HG03064 (cell line): Measurements from ENCODE around the gene IRF3.
A peak's percentile ranks its signal among the peaks of the same experiment; 100 is the strongest.
"Not testable (repeated sequence)": the region's sequence is repeated elsewhere in the genome, so short reads cannot be mapped to it uniquely, and the experiment has no call there.

Experiments used
- ATAC-seq: cut with Tn5 transposase; IDR thresholded peaks from one replicate; pipeline ENCODE4 v1.9.1; 2021; ENCODE audit warnings: low read depth; ENCODE audit not compliant: unreplicated experiment

Gene IRF3

GRCh38 chr19:49651820-49652550 is 13.7 kb downstream of the IRF3 start:
- ATAC-seq = no peak

GRCh38 chr19:49651029-49651819 is 14.4 kb downstream of the IRF3 start:
- no peak for ATAC-seq

GRCh38 chr19:49646586-49646985 is 19.1 kb downstream of the IRF3 start:
- ATAC-seq = no peak

DNA sequence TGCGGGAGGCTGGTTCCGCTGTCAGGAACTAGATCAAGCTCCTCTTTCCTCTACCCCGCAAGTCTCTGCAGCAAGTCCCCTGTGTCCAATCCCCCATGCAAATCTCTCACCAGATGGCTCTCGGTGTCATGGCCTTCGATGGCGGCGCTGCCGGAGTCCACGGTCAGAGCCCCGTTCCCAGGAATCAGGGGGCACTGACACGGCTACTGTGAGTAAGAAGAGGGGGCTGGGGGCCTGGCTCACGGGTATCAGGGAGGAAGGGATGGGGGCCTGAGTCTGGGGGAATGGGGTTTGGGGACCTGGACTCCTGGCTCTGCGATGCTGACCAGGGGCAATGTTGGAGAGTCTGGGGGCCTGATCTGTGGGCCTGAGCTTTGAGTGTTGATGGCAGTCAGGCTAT is 19.7 kb downstream of the IRF3 start:
- ATAC-seq = no peak

- no peak for ATAC-seq
These were observed 20.1 kb downstream of the IRF3 start for GRCh38 chr19:49645592-49645991.

DNA sequence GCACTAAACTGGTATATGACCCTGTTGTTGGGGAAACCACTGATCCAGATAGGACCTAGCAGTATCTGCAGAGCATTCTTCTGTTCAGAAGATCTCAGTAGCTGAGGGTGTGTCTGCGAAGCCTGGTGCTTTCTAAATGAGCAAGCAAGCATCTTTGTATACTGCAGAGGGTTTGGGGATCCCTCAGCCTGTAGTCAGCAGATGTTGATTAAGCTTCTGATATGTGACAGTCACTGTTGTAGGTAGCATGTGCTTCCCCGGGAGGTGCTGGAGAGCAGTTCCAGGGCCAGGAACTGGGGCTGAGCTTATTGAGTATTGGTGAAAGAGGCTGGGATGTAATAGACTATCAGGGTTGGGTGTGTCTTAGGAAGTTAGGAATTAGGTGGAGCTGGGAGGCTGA is 22.2 kb downstream of the IRF3 start:
- ATAC-seq = no peak

DNA sequence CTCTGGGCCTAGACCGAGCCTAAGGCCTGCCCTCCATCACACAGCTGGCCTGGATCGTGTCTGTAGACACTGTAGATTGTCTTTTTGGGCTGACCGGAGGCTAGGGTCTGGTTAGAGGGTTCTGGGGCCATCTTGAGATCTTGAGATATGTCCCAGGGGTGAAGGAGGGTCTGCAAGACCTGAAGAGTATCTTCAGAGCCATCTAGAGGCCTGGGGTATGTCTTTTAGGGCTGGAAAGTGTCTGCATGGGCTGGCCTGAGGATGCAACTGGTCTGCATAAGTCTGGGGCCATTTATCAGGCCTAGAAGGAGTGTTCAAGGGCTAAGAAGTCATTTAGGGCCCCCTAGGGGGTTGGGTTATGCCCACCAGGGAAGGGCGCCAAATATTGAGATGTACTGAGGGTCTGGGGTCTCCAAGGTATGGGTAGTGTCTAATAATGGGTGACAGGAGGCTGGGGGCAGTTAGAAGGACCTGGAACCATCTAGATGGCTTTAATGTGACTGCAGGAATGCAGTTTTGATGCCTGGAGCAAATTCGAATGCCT is 23.1 kb downstream of the IRF3 start:
- no peak for ATAC-seq

- peak; percentile 53 for ATAC-seq
These were observed 23.8 kb downstream of the IRF3 start, which contains the start of gene SCAF1 for GRCh38 chr19:49641688-49642491. Gene SCAF1 (plus strand): TSS chr19:49642209. CDS start chr19:49645027, 2,818 bp downstream.

GRCh38 chr19:49640113-49640898 is 25.4 kb downstream of the IRF3 start, which contains the start of gene RRAS:
Gene RRAS (minus strand): TSS chr19:49640143. CDS start chr19:49640098, 45 bp downstream.
- peak; percentile 47 for ATAC-seq

DNA sequence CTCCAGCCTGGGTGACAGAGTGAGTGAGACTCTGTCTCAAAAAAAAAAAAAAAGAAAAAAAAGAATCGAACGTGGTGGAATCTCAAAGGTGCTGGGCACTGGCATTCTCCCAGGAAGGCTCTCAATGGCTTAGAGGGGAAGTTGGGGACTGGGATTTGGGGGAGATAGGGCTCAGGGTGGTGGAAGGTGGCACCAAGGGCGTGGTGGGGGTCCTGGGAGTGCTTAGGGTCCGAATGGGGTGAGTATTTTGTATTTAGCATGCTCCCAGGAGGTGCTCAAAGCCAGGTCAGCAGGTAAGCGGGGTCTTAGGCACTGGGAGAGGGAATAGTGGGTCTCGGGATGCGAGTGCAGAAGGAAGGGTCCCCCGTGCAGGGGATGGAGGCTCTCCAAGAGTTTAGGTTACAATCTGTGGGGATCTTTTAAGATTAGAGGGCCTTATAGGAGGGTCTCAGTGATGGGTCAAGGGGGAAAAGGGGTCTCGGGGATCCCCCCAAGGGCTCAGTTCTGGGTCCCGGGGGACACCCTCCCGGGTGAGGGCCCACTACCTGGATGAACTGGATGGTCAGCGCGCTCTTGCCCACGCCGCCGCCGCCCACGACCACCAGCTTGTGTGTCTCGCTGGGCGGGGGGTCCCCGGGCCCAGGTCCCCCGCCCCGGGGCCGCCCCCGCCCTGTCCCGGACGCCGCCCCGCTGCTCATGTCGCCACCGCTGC is 26.1 kb downstream of the IRF3 start:
- ATAC-seq = no peak

DNA sequence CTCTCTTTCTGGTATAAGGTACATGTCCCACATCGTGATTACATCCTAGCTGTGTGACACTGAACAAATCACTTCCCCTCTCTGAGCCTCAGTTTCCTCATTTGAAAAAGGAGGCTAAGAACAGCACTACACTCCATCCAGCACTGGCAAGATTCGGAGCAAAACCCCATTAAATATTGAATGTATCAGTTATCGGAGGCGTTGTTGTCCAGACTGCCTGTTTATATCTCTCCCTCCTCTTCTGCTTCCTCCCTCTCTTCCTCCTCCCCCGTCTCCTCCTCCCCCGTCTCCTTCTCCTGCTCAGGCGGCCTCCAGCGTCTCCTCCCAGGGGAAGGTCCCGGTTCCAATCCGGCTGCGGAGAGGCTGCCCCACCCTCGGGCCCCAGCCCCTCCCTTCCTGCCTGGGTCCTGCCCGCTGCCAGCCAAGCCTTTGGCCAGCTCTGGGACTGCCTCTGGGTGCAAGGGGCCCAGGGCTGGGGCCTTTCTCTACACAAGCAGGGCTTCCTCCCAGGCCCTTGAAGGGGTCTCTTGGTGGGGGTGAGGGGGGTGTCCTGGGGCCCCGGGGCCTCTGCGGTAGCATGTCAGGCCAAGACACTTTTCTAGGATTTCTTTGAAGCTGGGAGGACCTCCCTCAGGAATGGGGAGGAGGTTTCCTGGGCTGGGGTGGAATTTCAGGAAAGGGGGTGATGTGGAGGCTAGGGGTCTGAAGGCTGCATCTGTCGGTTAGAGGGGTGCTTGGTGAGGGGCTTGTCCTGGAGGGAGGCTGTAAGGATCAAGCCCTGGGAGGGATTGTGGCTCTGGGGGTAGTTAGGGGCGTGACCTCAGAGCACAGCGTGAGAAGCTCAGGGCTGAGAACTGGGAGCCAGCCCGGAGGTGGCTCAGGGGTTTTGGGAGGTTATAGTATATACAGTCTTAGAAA is 27.6 kb downstream of the IRF3 start:
- no peak for ATAC-seq

- ATAC-seq = no peak
These were observed 29.3 kb downstream of the IRF3 start for GRCh38 chr19:49636233-49636932.

GRCh38 chr19:49635530-49636232 is 30.0 kb downstream of the IRF3 start:
- ATAC-seq = no peak

DNA sequence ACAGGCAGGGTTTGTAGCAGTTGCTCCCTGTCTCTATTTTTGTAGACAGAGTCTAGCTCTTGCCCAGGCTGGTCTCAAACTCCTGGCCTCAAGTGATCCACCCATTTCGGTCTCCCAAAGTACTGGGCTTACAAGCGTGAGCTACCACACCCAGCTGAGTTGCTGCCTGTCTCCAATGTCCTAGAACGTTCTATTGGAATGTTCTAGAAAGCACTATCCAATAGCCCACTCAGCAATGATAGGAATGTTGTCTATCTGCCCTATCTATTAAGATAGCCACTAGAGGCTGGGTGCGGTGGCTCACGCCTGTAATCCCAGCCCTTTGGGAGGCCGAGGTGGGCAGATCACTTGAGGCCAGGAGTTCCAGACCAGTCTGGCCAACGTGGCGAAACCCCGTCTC is 32.4 kb downstream of the IRF3 start:
- ATAC-seq = not testable (repeated sequence)

DNA sequence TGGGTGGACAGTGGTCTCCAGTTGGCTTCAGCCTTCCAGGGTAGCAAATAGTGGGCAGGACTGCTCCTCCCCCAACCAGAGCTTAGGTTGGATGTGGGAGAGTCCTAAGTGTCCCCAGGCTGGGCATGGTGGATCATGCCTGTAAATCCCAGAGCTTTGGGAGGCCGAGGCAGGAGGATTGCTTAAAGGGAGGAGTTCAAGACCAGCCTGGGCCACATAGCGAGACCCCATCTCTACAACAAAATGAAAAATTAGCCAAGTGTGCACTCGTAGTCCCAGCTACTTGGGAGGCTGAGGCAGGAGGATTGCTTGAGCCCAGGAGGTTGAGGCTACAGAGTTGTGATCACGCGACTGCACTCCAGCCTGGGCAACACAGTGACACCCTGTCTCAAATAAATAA is 33.1 kb downstream of the IRF3 start:
- no peak for ATAC-seq

GRCh38 chr19:49631610-49632192 is 34.0 kb downstream of the IRF3 start:
- no peak for ATAC-seq
